Measurements from ENCODE around the gene ABHD8. TPM values are rescaled to one million over a fixed set of nuclear protein-coding genes. Genes with fewer than 3 reads are reported as not detected.

Gene ABHD8
- total and polyA plus RNA-seq, 2 of the 13 experiments (the other 11 are each of a cell fraction or from before 2014, with no cell fraction given), result 6.3 to 7.2 TPM

DNA sequence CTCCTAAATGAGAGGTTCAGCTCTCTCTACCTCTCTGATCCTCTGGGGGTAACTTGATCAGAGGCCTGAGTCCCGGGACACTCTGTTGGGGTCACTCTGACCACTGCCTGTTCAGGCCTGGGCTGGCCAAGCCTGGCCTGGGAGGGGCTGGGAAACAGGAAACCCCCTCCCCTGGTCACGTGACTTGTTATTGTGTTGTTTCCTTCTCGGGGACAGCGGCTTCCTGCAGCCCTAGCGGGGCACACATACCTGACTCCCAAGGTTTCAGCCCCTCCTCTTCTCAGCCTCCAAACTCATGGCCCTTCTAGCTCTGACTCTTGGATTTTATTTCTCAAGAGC, 38.6 kb downstream of the ABHD8 start, which contains the start of gene USHBP1:
Gene USHBP1, minus strand, starts transcription at position 105 of the 339 bp plus-strand sequence. CDS start 446 bp downstream, outside the sequence.
- peaks cover 60% of the 10 kb centered on the region for H3K4me1 ChIP-seq (ENCODE audit: insufficient read depth, low read length)
- CTCF ChIA-PET (ENCODE audit: low intra/inter-chr PET ratio, low total read pairs), result no interaction called here
- ATAC-seq (no peak), FAIRE-seq (no peak), DNase-seq (ENCODE audit: low spot score) (peak; percentile 30)
- no peaks in the 10 kb centered on the region for H3K9me3 ChIP-seq (ENCODE audit: low read length)
- peaks cover 0 to 6% of the 10 kb centered on the region in 2 experiments; a peak in 2 of 5 replicates for H3K27me3 ChIP-seq (ENCODE audit: control insufficient read depth in 1 of 2, insufficient read depth in 2 of 2, low read length in 2 of 2)
- peak within 1 kb of the TSS in 2 of 3 experiments; percentile 16 to 27; a peak in 3 of 6 replicates for H3K4me3 ChIP-seq (replicated peaks in 1 of 3; ENCODE audit: insufficient read depth in 1 of 3, low read depth in 2 of 3, low read length in 3 of 3)
- intact Hi-C loops (cut with micrococcal nuclease; ENCODE audit: unreplicated experiment) (no loop called here), in situ Hi-C loops (cut with HindIII; ENCODE audit: extremely low pct_ligation_motif_present, low pct_unique_long_range_greater_than_20kb) (no loop called here)
- peaks cover 0 to 6% of the 10 kb centered on the region in 2 experiments; a peak in 1 of 5 replicates for H3K36me3 ChIP-seq (replicated peaks in 1 of 2; ENCODE audit: control insufficient read depth in 1 of 2, insufficient read depth in 2 of 2, low read length in 2 of 2)
- POLR2A ChIA-PET, result interaction anchor here (1.1 to 3.4 kb wide), 5 partner anchors 10 to 50 kb away, joined by 4 to 13 read pairs (median 5); partner anchors contain the start of genes OCEL1 and USE1
- no peak within 1 kb of the TSS for H2AFZ ChIP-seq (ENCODE audit: low read length)
- H3K79me2 ChIP-seq (ENCODE audit: insufficient read depth, low read length), result peaks cover 13% of the 10 kb centered on the region
- WGBS (ENCODE audit: low lambda C conversion rate), result 17% methylated on average over 5 of the region's 5 CpGs
- no peaks in the 10 kb centered on the region for H4K20me1 ChIP-seq (ENCODE audit: insufficient read depth, low read length)
- H3K27ac ChIP-seq (ENCODE audit: extremely low read length, insufficient read depth, low read length), result peak within 1 kb of the TSS; percentile 24
- H3K4me2 ChIP-seq (ENCODE audit: low read depth, low read length), result peak within 1 kb of the TSS; percentile 54
- peak within 1 kb of the TSS; percentile 42; the same call in 1 of the 2 replicates for H3K9ac ChIP-seq (ENCODE audit: insufficient read depth, low read depth, low read length)
- no TSS peak for BruUV-seq (replicated peaks)
- TF ChIP-seq RAD51 (IDR thresholded peaks at IDR 0.05; ENCODE audit: borderline replicate concordance) (peak; percentile 93), PHF20 (CRISPR knock-in tag; IDR thresholded peaks at IDR 0.05) (peak; percentile 45; the same call in 1 of the 2 replicates), SAP130 (CRISPR knock-in tag; IDR thresholded peaks at IDR 0.05; ENCODE audit: low read depth) (peak; percentile 23; the same call in 1 of the 2 replicates), KLF6 (CRISPR knock-in tag; IDR thresholded peaks at IDR 0.05) (no peak), ZSCAN21 (CRISPR knock-in tag; IDR thresholded peaks at IDR 0.05; ENCODE audit: borderline replicate concordance) (0 out of 2 replicates have a peak, but pooled peaks have one; percentile 21), PHF21A (CRISPR knock-in tag; IDR thresholded peaks at IDR 0.05) (peak; percentile 42; the same call in 1 of the 2 replicates), ERF (CRISPR knock-in tag; IDR thresholded peaks at IDR 0.05) (0 out of 2 replicates have a peak, but pooled peaks have one; percentile 15), KAT8 (CRISPR knock-in tag; IDR thresholded peaks at IDR 0.05) (peak; percentile 19; the same call in 1 of the 2 replicates), TSC22D2 (CRISPR knock-in tag; IDR thresholded peaks at IDR 0.05; ENCODE audit: borderline replicate concordance) (no peak), SP4 (CRISPR knock-in tag; IDR thresholded peaks at IDR 0.05) (0 out of 2 replicates have a peak, but pooled peaks have one; percentile 20), SOX13 (IDR thresholded peaks at IDR 0.05) (no peak), SOX13 (CRISPR knock-in tag; conservative IDR thresholded peaks at IDR 0.05 in 1 of 2, IDR thresholded peaks at IDR 0.05 in 1 of 2) (peak in 1 of 2 experiments; percentile 23; a peak in 1 of 4 replicates), CENPT (CRISPR knock-in tag; IDR thresholded peaks at IDR 0.05; ENCODE audit: low read depth) (no peak), ZNF20 (CRISPR knock-in tag; IDR thresholded peaks at IDR 0.05) (no peak), ZBTB7A (CRISPR knock-in tag; IDR thresholded peaks at IDR 0.05) (peak; percentile 34; the same call in 1 of the 2 replicates), ZNF768 (CRISPR knock-in tag; IDR thresholded peaks at IDR 0.05) (peak; percentile 70), NCOA2 (CRISPR knock-in tag; IDR thresholded peaks at IDR 0.05) (0 out of 2 replicates have a peak, but pooled peaks have one; percentile 13), THAP11 (CRISPR knock-in tag; IDR thresholded peaks at IDR 0.05) (peak; percentile 58; the same call in 1 of the 2 replicates)
- TF ChIP-seq, protein P1, sequence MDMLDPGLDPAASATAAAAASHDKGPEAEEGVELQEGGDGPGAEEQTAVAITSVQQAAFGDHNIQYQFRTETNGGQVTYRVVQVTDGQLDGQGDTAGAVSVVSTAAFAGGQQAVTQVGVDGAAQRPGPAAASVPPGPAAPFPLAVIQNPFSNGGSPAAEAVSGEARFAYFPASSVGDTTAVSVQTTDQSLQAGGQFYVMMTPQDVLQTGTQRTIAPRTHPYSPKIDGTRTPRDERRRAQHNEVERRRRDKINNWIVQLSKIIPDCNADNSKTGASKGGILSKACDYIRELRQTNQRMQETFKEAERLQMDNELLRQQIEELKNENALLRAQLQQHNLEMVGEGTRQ (IDR thresholded peaks at IDR 0.05; ENCODE audit: low read depth, low read length), result peak; percentile 82
- TF ChIP-seq, protein P1 (CRISPR knock-in tag; IDR thresholded peaks at IDR 0.05; ENCODE audit: borderline replicate concordance), result peak; percentile 60; the same call in 1 of the 2 replicates
- TF ChIP-seq, protein P2, sequence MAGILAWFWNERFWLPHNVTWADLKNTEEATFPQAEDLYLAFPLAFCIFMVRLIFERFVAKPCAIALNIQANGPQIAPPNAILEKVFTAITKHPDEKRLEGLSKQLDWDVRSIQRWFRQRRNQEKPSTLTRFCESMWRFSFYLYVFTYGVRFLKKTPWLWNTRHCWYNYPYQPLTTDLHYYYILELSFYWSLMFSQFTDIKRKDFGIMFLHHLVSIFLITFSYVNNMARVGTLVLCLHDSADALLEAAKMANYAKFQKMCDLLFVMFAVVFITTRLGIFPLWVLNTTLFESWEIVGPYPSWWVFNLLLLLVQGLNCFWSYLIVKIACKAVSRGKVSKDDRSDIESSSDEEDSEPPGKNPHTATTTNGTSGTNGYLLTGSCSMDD (CRISPR knock-in tag; IDR thresholded peaks at IDR 0.05), result no peak
- TF ChIP-seq, protein P3, sequence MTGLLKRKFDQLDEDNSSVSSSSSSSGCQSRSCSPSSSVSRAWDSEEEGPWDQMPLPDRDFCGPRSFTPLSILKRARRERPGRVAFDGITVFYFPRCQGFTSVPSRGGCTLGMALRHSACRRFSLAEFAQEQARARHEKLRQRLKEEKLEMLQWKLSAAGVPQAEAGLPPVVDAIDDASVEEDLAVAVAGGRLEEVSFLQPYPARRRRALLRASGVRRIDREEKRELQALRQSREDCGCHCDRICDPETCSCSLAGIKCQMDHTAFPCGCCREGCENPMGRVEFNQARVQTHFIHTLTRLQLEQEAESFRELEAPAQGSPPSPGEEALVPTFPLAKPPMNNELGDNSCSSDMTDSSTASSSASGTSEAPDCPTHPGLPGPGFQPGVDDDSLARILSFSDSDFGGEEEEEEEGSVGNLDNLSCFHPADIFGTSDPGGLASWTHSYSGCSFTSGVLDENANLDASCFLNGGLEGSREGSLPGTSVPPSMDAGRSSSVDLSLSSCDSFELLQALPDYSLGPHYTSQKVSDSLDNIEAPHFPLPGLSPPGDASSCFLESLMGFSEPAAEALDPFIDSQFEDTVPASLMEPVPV (CRISPR knock-in tag; IDR thresholded peaks at IDR 0.05), result no peak
